Lung (tissue), 11 donors: Measurements from ENCODE around the gene C17orf114.

Source experiments
- ATAC-seq: fragments of 200-7000 bp; cut with Tn5 transposase; one replicate; pipeline ENCODE4 v1.9.1; 2020; ENCODE audit warnings: moderate number of reproducible peaks; ENCODE audit not compliant: insufficient read depth, low FRiP score
- DNase-seq, 3 donors: peaks; one replicate each; pipeline ENCODE4 v3.0.0-alpha.2; 2013 to 2017
- H3K27ac ChIP-seq, 2 donors: one replicate each; pipeline ENCODE4 v1.5.1; 2013; ENCODE audit warnings: mild to moderate bottlenecking in 2 of 2, moderate library complexity in 2 of 2, control low read depth in 1 of 2, inconsistent platforms in 1 of 2, low read depth in 1 of 2, low read length in 1 of 2
- H3K27me3 ChIP-seq, 3 donors: one replicate each; pipeline ENCODE4 v1.5.1; 2013; ENCODE audit warnings: low read length in 2 of 3; ENCODE audit not compliant: control insufficient read depth in 3 of 3, insufficient read depth in 3 of 3
- H3K36me3 ChIP-seq, 4 donors: one replicate each; pipeline ENCODE4 v1.5.1; 2013; ENCODE audit warnings: low read length in 4 of 4, mild to moderate bottlenecking in 1 of 4, moderate library complexity in 1 of 4; ENCODE audit not compliant: control insufficient read depth in 4 of 4, insufficient read depth in 4 of 4
- H3K4me1 ChIP-seq, 5 donors: one replicate each; pipeline ENCODE4 v1.5.1; 2013; ENCODE audit warnings: low read length in 5 of 5, mild to moderate bottlenecking in 2 of 5, moderate library complexity in 1 of 5; ENCODE audit not compliant: control insufficient read depth in 5 of 5, insufficient read depth in 5 of 5
- H3K4me3 ChIP-seq: one replicate; pipeline ENCODE4 v1.5.1; 2013; ENCODE audit warnings: mild to moderate bottlenecking, control low read depth, moderate library complexity
- H3K9ac ChIP-seq, 2 donors: one replicate each; pipeline ENCODE4 v1.5.1; 2013; ENCODE audit warnings: low read length in 2 of 2, control low read depth in 1 of 2; ENCODE audit not compliant: insufficient read depth in 1 of 2
- H3K9me3 ChIP-seq, 4 donors: one replicate each; pipeline ENCODE4 v1.5.1; 2013; ENCODE audit warnings: low read length in 3 of 4, mild to moderate bottlenecking in 1 of 4, moderate library complexity in 1 of 4; ENCODE audit not compliant: control insufficient read depth in 4 of 4, insufficient read depth in 3 of 4
- CTCF ChIP-seq: IDR thresholded peaks from 2 replicates; pipeline ENCODE4 v1.5.1; 2012; ENCODE audit warnings: mild to moderate bottlenecking; ENCODE audit errors: control extremely low read depth, extremely low read depth
- WGBS, 2 donors: extraction: QIAGEN DNeasy Blood & Tissue Kit; methylation state at CpG; one replicate each; pipeline ENCODE4 v1.1.7; 2013; 5-methylcytosine and 5-hydroxymethylcytosine counted together
- donor health status: control.
- donor health status: control.
- donor health status: Bipolar disorder and iron deficiency.
- donor health status: healthy.
- donor health status: DM: yes; HTN: yes; CAD: no.

Gene C17orf114

DNA sequence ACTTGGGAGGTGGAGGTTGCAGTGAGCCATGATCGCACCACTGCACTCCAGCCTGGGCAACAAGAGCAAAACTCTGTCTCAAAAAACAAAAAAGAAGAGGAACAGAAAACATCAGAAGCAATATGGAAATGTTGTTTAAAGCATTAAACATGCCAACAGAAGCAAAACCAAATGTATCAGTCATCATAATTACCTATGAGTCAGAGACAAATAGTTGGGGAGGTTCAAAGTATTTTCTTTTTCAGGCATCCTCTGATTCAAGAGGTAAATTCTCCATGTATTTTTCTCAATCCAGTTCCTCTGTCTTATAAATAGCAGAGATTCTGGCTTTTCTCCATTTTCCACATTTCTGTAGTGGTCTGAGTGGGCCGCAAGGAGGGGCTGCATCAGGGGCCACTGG, 32.5 kb downstream of the C17orf114 start:
- no peak overlapping the region for H3K9ac ChIP-seq
- ATAC-seq = no peak
- no peak for TF ChIP-seq CTCF
- H3K27me3 ChIP-seq = peaks cover 0 to 9% (median 2%) of the 10 kb centered on the region in 3 donors
- H3K27ac ChIP-seq = no peak overlapping the region
- no peaks in the 10 kb centered on the region for H3K9me3 ChIP-seq
- no peak overlapping the region for H3K4me3 ChIP-seq
- no peaks in the 10 kb centered on the region for H3K4me1 ChIP-seq
- no peak for DNase-seq
- 96 to 98% methylated on average over 2 of the region's 2 CpGs for WGBS, 2 donors
- H3K36me3 ChIP-seq = no peaks in the 10 kb centered on the region

- no peak for DNase-seq
- H3K4me1 ChIP-seq = no peaks in the 10 kb centered on the region
- TF ChIP-seq CTCF = no peak
- H3K4me3 ChIP-seq = no peak overlapping the region
- H3K9me3 ChIP-seq = no peaks in the 10 kb centered on the region
- H3K36me3 ChIP-seq = no peaks in the 10 kb centered on the region
- no peak for ATAC-seq
- no peak overlapping the region for H3K27ac ChIP-seq
- WGBS, 2 donors = 75 to 83% methylated on average over 6 of the region's 6 CpGs
- H3K9ac ChIP-seq = no peak overlapping the region
- H3K27me3 ChIP-seq = peaks cover 0 to 7% (median 2%) of the 10 kb centered on the region in 3 donors
Measured at GRCh38 chr17:4768298-4768697, 33.8 kb downstream of the C17orf114 start.

- ATAC-seq (no peak), DNase-seq (no peak)
- no peaks in the 10 kb centered on the region for H3K36me3 ChIP-seq
- no peaks in the 10 kb centered on the region for H3K4me1 ChIP-seq
- TF ChIP-seq CTCF = no peak
- H3K27me3 ChIP-seq = peaks cover 0 to 4% (median 2%) of the 10 kb centered on the region in 3 donors
- 64 to 69% methylated on average over 9 of the region's 9 CpGs for WGBS, 2 donors
- no peaks in the 10 kb centered on the region for H3K9me3 ChIP-seq
- no peak overlapping the region for H3K4me3 ChIP-seq
- no peak overlapping the region for H3K27ac ChIP-seq
- H3K9ac ChIP-seq = no peak overlapping the region
Measured at GRCh38 chr17:4766723-4767122, 35.4 kb downstream of the C17orf114 start.

DNA sequence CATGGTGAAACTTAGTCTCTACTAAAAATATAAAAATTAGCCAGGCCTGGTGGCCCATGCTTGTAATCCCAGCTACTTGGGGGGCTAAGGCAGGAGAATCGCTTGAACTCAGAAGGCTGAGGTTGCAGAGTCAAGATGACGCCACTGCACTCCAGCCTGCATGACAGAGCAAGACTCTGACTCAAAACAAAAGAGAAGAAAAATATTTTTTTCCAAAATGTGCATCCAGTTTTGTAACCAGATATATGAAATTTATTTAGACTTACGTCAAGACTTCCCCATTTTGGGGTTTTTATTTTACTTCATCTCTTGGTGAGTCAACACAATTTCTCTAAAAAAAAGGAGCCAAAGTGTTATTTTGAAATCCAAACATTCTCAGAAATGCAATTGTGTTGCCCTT, 35.9 kb downstream of the C17orf114 start:
- Histone ChIP-seq H3K27me3 (peaks cover 0 to 2% (median 0%) of the 10 kb centered on the region in 3 donors), H3K4me3 (no peak overlapping the region), H3K9ac (no peak overlapping the region), H3K9me3 (no peaks in the 10 kb centered on the region), H3K36me3 (no peaks in the 10 kb centered on the region), H3K4me1 (no peaks in the 10 kb centered on the region), H3K27ac (peak overlapping the region in 1 of 2 donors; percentile 52)
- ATAC-seq = no peak
- no peak for DNase-seq
- WGBS, 2 donors = 36 to 60% methylated on average over 3 of the region's 3 CpGs
- TF ChIP-seq CTCF = no peak
